ENCODE results near the gene MIR17HG.

The MIR17HG gene

GRCh38 chr13:91356919-91357612, 9.6 kb downstream of the MIR17HG start:
- no peak overlapping the region for H3K27ac ChIP-seq (ENCODE audit: low read length)
- peaks cover 0 to 8% of the 10 kb centered on the region in 2 donors for H3K4me1 ChIP-seq (ENCODE audit: control insufficient read depth in 1 of 2, insufficient read depth in 2 of 2, low read length in 2 of 2)
- no peaks in the 10 kb centered on the region for H3K27me3 ChIP-seq (ENCODE audit: low read depth, low read length)
- H3K9me3 ChIP-seq (ENCODE audit: control insufficient read depth in 1 of 2, low read length in 2 of 2) = no peaks in the 10 kb centered on the region
- no peak overlapping the region for H3K4me3 ChIP-seq (ENCODE audit: low read depth in 1 of 2, low read length in 2 of 2)
- peaks cover 7 to 10% of the 10 kb centered on the region in 2 donors for H3K36me3 ChIP-seq (ENCODE audit: control insufficient read depth in 1 of 2, insufficient read depth in 2 of 2, low read length in 2 of 2)

DNA sequence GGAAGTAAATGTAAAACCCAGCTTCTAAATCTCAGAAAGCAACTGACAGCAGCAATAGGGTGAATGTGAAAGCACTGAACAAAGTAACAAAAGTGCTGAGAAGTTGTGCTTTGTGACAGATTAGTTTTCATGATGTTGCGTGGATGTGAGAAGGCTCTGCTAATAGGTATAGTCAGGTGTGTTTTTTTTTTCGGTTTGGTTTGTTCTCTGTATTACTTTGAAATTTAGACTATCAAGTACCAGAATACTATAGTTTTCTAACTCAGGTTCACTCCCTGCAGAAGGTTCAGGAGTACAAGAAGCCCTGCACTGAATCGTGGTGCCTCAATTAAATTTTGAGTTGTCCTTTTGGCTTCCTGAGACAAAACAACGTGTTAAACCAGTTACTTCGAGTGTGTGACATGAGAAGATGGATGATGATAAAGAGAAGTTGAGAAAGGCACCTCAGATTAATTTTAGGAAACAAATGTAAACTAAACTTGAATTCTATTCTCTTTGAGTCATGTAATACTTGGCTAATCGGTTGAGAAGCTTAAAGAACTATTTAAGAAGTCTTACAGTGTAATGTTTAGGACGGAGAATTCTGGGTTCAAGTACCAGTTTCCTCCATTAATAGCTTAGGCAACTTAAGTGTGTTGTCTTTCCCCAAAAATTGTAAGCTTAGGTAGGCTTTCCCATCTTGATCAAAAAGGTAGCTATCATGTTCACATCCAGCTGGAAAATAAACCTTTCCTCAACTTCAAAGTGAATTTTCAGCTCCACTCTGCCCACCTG, 10.3 kb downstream of the MIR17HG start:
- peaks cover 0 to 8% of the 10 kb centered on the region in 2 donors for H3K4me1 ChIP-seq (ENCODE audit: control insufficient read depth in 1 of 2, insufficient read depth in 2 of 2, low read length in 2 of 2)
- no peak overlapping the region for H3K27ac ChIP-seq (ENCODE audit: low read length)
- peaks cover 7 to 10% of the 10 kb centered on the region in 2 donors for H3K36me3 ChIP-seq (ENCODE audit: control insufficient read depth in 1 of 2, insufficient read depth in 2 of 2, low read length in 2 of 2)
- H3K9me3 ChIP-seq (ENCODE audit: control insufficient read depth in 1 of 2, low read length in 2 of 2) = no peaks in the 10 kb centered on the region
- no peak overlapping the region for H3K4me3 ChIP-seq (ENCODE audit: low read depth in 1 of 2, low read length in 2 of 2)
- H3K27me3 ChIP-seq (ENCODE audit: low read depth, low read length) = no peaks in the 10 kb centered on the region

- H3K9me3 ChIP-seq (ENCODE audit: control insufficient read depth in 1 of 2, low read length in 2 of 2) = no peaks in the 10 kb centered on the region
- no peak overlapping the region for H3K27ac ChIP-seq (ENCODE audit: low read length)
- H3K4me1 ChIP-seq (ENCODE audit: control insufficient read depth in 1 of 2, insufficient read depth in 2 of 2, low read length in 2 of 2) = peaks cover 0 to 8% of the 10 kb centered on the region in 2 donors
- peaks cover 7 to 10% of the 10 kb centered on the region in 2 donors for H3K36me3 ChIP-seq (ENCODE audit: control insufficient read depth in 1 of 2, insufficient read depth in 2 of 2, low read length in 2 of 2)
- no peaks in the 10 kb centered on the region for H3K27me3 ChIP-seq (ENCODE audit: low read depth, low read length)
- H3K4me3 ChIP-seq (ENCODE audit: low read depth in 1 of 2, low read length in 2 of 2) = no peak overlapping the region
Observed at GRCh38 chr13:91358387-91358782, 10.9 kb downstream of the MIR17HG start.

DNA sequence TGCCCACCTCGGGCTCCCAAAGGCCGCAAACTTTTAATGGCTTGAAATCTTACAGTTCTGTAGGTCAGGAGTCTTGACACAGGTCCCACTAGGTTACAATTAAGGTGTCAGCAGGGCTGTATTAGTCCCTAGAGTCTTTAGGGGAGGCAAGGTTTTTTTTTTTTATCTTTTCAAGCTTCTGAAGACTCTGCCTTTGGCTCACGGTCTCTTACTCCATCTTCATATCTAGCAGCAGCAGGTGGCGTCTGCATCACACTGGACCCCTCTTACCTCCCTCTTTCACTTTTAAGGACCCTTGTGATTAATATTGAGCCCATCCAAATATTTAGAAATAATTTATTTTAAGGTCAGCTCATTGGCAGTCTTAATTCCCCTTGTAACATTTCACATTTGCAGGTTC, 11.6 kb downstream of the MIR17HG start:
- no peaks in the 10 kb centered on the region for H3K27me3 ChIP-seq (ENCODE audit: low read depth, low read length)
- H3K4me1 ChIP-seq (ENCODE audit: control insufficient read depth in 1 of 2, insufficient read depth in 2 of 2, low read length in 2 of 2) = peaks cover 0 to under 1% of the 10 kb centered on the region in 2 donors
- H3K4me3 ChIP-seq (ENCODE audit: low read depth in 1 of 2, low read length in 2 of 2) = no peak overlapping the region
- H3K36me3 ChIP-seq (ENCODE audit: control insufficient read depth in 1 of 2, insufficient read depth in 2 of 2, low read length in 2 of 2) = peaks cover 4 to 10% of the 10 kb centered on the region in 2 donors
- H3K27ac ChIP-seq (ENCODE audit: low read length) = no peak overlapping the region
- H3K9me3 ChIP-seq (ENCODE audit: control insufficient read depth in 1 of 2, low read length in 2 of 2) = no peaks in the 10 kb centered on the region

- Histone ChIP-seq H3K9me3 (ENCODE audit: control insufficient read depth in 1 of 2, low read length in 2 of 2) (no peaks in the 10 kb centered on the region), H3K4me1 (ENCODE audit: control insufficient read depth in 1 of 2, insufficient read depth in 2 of 2, low read length in 2 of 2) (no peaks in the 10 kb centered on the region), H3K36me3 (ENCODE audit: control insufficient read depth in 1 of 2, insufficient read depth in 2 of 2, low read length in 2 of 2) (peaks cover 3 to 9% of the 10 kb centered on the region in 2 donors), H3K27me3 (ENCODE audit: low read depth, low read length) (no peaks in the 10 kb centered on the region), H3K4me3 (ENCODE audit: low read depth in 1 of 2, low read length in 2 of 2) (no peak overlapping the region), H3K27ac (ENCODE audit: low read length) (no peak overlapping the region)
Observed at GRCh38 chr13:91359631-91360030, 12.1 kb downstream of the MIR17HG start.

GRCh38 chr13:91360246-91360751, 12.8 kb downstream of the MIR17HG start:
- no peak overlapping the region for H3K27ac ChIP-seq (ENCODE audit: low read length)

DNA sequence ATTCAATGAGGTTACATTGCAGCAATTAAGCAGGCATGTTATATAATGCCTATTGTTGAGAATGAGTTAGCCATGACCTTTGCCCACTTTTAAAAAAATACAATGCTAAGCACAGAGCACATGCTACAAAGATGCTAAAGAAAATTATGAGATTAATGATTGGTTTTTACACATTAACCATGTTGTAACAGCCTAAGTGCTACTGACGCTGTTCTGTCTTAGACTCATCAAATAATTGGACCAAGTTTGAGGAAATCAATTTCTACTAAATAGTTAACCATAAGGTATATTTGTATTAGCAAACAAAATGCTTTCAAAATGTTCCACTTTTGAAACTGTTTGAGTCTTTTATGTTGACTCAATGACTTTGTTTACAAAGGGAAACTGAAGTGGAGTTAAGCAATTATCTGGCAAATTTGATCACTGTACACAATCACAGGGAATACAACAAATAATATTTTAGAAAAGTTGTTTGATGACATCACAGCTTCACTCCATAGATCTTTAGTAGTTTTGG, 14.3 kb downstream of the MIR17HG start:
- no peaks in the 10 kb centered on the region for H3K9me3 ChIP-seq (ENCODE audit: control insufficient read depth in 1 of 2, low read length in 2 of 2)
- no peaks in the 10 kb centered on the region for H3K27me3 ChIP-seq (ENCODE audit: low read depth, low read length)
- H3K4me3 ChIP-seq (ENCODE audit: low read depth in 1 of 2, low read length in 2 of 2) = no peak overlapping the region
- H3K36me3 ChIP-seq (ENCODE audit: control insufficient read depth in 1 of 2, insufficient read depth in 2 of 2, low read length in 2 of 2) = no peaks in the 10 kb centered on the region
- no peak overlapping the region for H3K27ac ChIP-seq (ENCODE audit: low read length)
- H3K4me1 ChIP-seq (ENCODE audit: control insufficient read depth in 1 of 2, insufficient read depth in 2 of 2, low read length in 2 of 2) = no peaks in the 10 kb centered on the region

More at GRCh38 chr13:91360246-91360751, 12.8 kb downstream of the MIR17HG start:
- no peaks in the 10 kb centered on the region for H3K27me3 ChIP-seq (ENCODE audit: low read depth, low read length)
- no peak overlapping the region for H3K4me3 ChIP-seq (ENCODE audit: low read depth in 1 of 2, low read length in 2 of 2)
- no peaks in the 10 kb centered on the region for H3K9me3 ChIP-seq (ENCODE audit: control insufficient read depth in 1 of 2, low read length in 2 of 2)
- H3K4me1 ChIP-seq (ENCODE audit: control insufficient read depth in 1 of 2, insufficient read depth in 2 of 2, low read length in 2 of 2) = no peaks in the 10 kb centered on the region
- H3K36me3 ChIP-seq (ENCODE audit: control insufficient read depth in 1 of 2, insufficient read depth in 2 of 2, low read length in 2 of 2) = peaks cover 3% of the 10 kb centered on the region in 2 donors

DNA sequence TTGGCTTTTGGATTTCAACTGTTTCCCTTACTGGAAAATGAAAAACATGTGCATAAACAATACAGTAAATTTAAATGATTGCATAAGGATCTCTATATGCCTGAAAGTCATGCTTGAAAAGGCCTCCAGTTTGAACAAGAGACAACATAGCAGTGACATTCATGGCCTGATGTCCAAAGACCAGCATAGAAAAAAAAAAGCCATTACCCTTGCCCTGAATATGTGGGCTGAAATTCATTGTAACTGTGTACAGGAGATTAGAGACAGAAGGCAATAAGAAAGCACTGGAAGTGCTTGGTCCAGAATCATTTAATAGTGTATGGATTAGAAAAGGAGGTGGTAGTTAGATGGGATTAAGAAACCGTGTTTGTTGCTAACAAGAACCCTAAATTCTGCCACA, 15.4 kb downstream of the MIR17HG start:
- no peaks in the 10 kb centered on the region for H3K4me1 ChIP-seq (ENCODE audit: control insufficient read depth in 1 of 2, insufficient read depth in 2 of 2, low read length in 2 of 2)
- H3K36me3 ChIP-seq (ENCODE audit: control insufficient read depth in 1 of 2, insufficient read depth in 2 of 2, low read length in 2 of 2) = no peaks in the 10 kb centered on the region
- H3K9me3 ChIP-seq (ENCODE audit: control insufficient read depth in 1 of 2, low read length in 2 of 2) = no peaks in the 10 kb centered on the region
- H3K27ac ChIP-seq (ENCODE audit: low read length) = no peak overlapping the region
- H3K4me3 ChIP-seq (ENCODE audit: low read depth in 1 of 2, low read length in 2 of 2) = no peak overlapping the region
- H3K27me3 ChIP-seq (ENCODE audit: low read depth, low read length) = no peaks in the 10 kb centered on the region

DNA sequence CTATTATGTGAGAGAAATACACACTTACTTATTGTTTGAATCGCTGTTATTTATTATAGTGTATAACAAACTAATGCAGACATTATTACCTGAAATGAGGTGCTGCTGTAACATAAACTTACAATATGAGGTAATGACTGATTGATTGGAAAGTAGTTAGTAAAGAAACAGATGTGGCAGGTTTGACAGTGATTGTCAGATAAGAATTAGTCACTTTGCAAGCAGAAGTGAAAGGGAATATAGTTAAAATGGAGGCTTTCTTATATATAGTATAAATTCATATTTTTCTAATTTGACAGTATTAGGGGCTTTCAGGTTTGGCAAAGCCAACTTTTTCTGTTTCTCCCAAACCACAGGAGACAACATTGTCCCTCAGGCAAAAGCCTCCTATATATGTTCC, 20.6 kb downstream of the MIR17HG start:
- no peaks in the 10 kb centered on the region for H3K9me3 ChIP-seq (ENCODE audit: control insufficient read depth in 1 of 2, low read length in 2 of 2)
- no peaks in the 10 kb centered on the region for H3K27me3 ChIP-seq (ENCODE audit: low read depth, low read length)
- H3K4me1 ChIP-seq (ENCODE audit: control insufficient read depth in 1 of 2, insufficient read depth in 2 of 2, low read length in 2 of 2) = no peaks in the 10 kb centered on the region
- H3K36me3 ChIP-seq (ENCODE audit: control insufficient read depth in 1 of 2, insufficient read depth in 2 of 2, low read length in 2 of 2) = no peaks in the 10 kb centered on the region
- H3K4me3 ChIP-seq (ENCODE audit: low read depth in 1 of 2, low read length in 2 of 2) = no peak overlapping the region
- H3K27ac ChIP-seq (ENCODE audit: low read length) = no peak overlapping the region

GRCh38 chr13:91368676-91369440, 21.4 kb downstream of the MIR17HG start:
- H3K36me3 ChIP-seq (ENCODE audit: control insufficient read depth in 1 of 2, insufficient read depth in 2 of 2, low read length in 2 of 2) = no peaks in the 10 kb centered on the region
- no peaks in the 10 kb centered on the region for H3K9me3 ChIP-seq (ENCODE audit: control insufficient read depth in 1 of 2, low read length in 2 of 2)
- no peak overlapping the region for H3K4me3 ChIP-seq (ENCODE audit: low read depth in 1 of 2, low read length in 2 of 2)
- no peaks in the 10 kb centered on the region for H3K27me3 ChIP-seq (ENCODE audit: low read depth, low read length)
- H3K27ac ChIP-seq (ENCODE audit: low read length) = no peak overlapping the region
- H3K4me1 ChIP-seq (ENCODE audit: control insufficient read depth in 1 of 2, insufficient read depth in 2 of 2, low read length in 2 of 2) = no peaks in the 10 kb centered on the region

- Histone ChIP-seq H3K27ac (ENCODE audit: low read length) (no peak overlapping the region), H3K4me1 (ENCODE audit: control insufficient read depth in 1 of 2, insufficient read depth in 2 of 2, low read length in 2 of 2) (no peaks in the 10 kb centered on the region), H3K4me3 (ENCODE audit: low read depth in 1 of 2, low read length in 2 of 2) (no peak overlapping the region), H3K9me3 (ENCODE audit: control insufficient read depth in 1 of 2, low read length in 2 of 2) (no peaks in the 10 kb centered on the region), H3K27me3 (ENCODE audit: low read depth, low read length) (no peaks in the 10 kb centered on the region), H3K36me3 (ENCODE audit: control insufficient read depth in 1 of 2, insufficient read depth in 2 of 2, low read length in 2 of 2) (no peaks in the 10 kb centered on the region)
Observed at GRCh38 chr13:91369441-91369831, 21.9 kb downstream of the MIR17HG start.

Data from muscle layer of duodenum (tissue), 2 donors.